Parathyroid adenoma (tissue), 2 donors: Measurements from ENCODE around the gene GNAS-AS1.

Source experiments
- H2AFZ ChIP-seq: fragments of 300-600 bp; sonication (generic); one replicate; pipeline ENCODE4 v1.7.0; 2017; ENCODE audit warnings: antibody characterized with exemption, mild to moderate bottlenecking
- H3K27ac ChIP-seq: fragments of 300-600 bp; sonication (generic); one replicate; pipeline ENCODE4 v1.7.0; 2017
- H3K27me3 ChIP-seq: fragments of 300-600 bp; sonication (generic); one replicate; pipeline ENCODE4 v1.7.0; 2017; ENCODE audit warnings: low read length; ENCODE audit not compliant: control insufficient read depth, insufficient read depth
- H3K36me3 ChIP-seq: fragments of 300-600 bp; sonication (generic); one replicate; pipeline ENCODE4 v1.7.0; 2017; ENCODE audit warnings: low read length; ENCODE audit not compliant: control insufficient read depth, insufficient read depth
- H3K4me1 ChIP-seq: fragments of 300-600 bp; sonication (generic); one replicate; pipeline ENCODE4 v1.7.0; 2017; ENCODE audit warnings: control low read depth
- H3K4me2 ChIP-seq: fragments of 300-600 bp; sonication (generic); one replicate; pipeline ENCODE4 v1.7.0; 2017; ENCODE audit warnings: low read length
- H3K4me3 ChIP-seq: fragments of 300-600 bp; sonication (generic); one replicate; pipeline ENCODE4 v1.7.0; 2017; ENCODE audit warnings: low read depth, low read length
- H3K79me2 ChIP-seq: fragments of 300-600 bp; sonication (generic); one replicate; pipeline ENCODE4 v1.7.0; 2017; ENCODE audit warnings: control low read depth
- H3K9ac ChIP-seq: fragments of 300-600 bp; sonication (generic); one replicate; pipeline ENCODE4 v1.7.0; 2017; ENCODE audit warnings: mild to moderate bottlenecking
- H3K9me3 ChIP-seq: fragments of 300-600 bp; sonication (generic); one replicate; pipeline ENCODE4 v1.7.0; 2017; ENCODE audit warnings: low read length; ENCODE audit not compliant: control insufficient read depth
- CTCF ChIP-seq: fragments of 300-600 bp; sonication (generic); IDR thresholded peaks from one replicate; pipeline ENCODE4 v1.7.0; 2017; ENCODE audit warnings: antibody characterized with exemption, mild to moderate bottlenecking
- donor health status: primary hyperparathyroidism.

The GNAS-AS1 gene

GRCh38 chr20:58840816-58841538 is 9.7 kb downstream of the GNAS-AS1 start:
- Histone ChIP-seq H3K9ac (no peak overlapping the region), H3K9me3 (no peaks in the 10 kb centered on the region), H3K4me2 (no peak overlapping the region), H3K4me3 (no peak overlapping the region), H3K79me2 (no peaks in the 10 kb centered on the region), H3K27ac (no peak overlapping the region), H3K27me3 (no peaks in the 10 kb centered on the region), H3K36me3 (no peaks in the 10 kb centered on the region), H2AFZ (no peak overlapping the region), H3K4me1 (no peaks in the 10 kb centered on the region)
- no peak for TF ChIP-seq CTCF

- H3K4me3 ChIP-seq = no peak overlapping the region
- H3K36me3 ChIP-seq = no peaks in the 10 kb centered on the region
- H3K9ac ChIP-seq = no peak overlapping the region
- no peak overlapping the region for H3K27ac ChIP-seq
- no peak overlapping the region for H3K4me2 ChIP-seq
- no peaks in the 10 kb centered on the region for H3K27me3 ChIP-seq
- TF ChIP-seq CTCF = no peak
- no peaks in the 10 kb centered on the region for H3K4me1 ChIP-seq
- no peaks in the 10 kb centered on the region for H3K79me2 ChIP-seq
- no peaks in the 10 kb centered on the region for H3K9me3 ChIP-seq
- no peak overlapping the region for H2AFZ ChIP-seq
Measured at GRCh38 chr20:58839991-58840747, 10.5 kb downstream of the GNAS-AS1 start.

GRCh38 chr20:58839474-58839874 is 11.2 kb downstream of the GNAS-AS1 start:
- no peaks in the 10 kb centered on the region for H3K27me3 ChIP-seq
- H3K27ac ChIP-seq = no peak overlapping the region
- no peaks in the 10 kb centered on the region for H3K79me2 ChIP-seq
- H3K4me2 ChIP-seq = no peak overlapping the region
- H3K9me3 ChIP-seq = no peaks in the 10 kb centered on the region
- no peaks in the 10 kb centered on the region for H3K36me3 ChIP-seq
- no peak overlapping the region for H2AFZ ChIP-seq
- no peak overlapping the region for H3K4me3 ChIP-seq
- H3K4me1 ChIP-seq = no peaks in the 10 kb centered on the region
- TF ChIP-seq CTCF = no peak
- H3K9ac ChIP-seq = no peak overlapping the region

GRCh38 chr20:58838174-58838573 is 12.5 kb downstream of the GNAS-AS1 start:
- no peak overlapping the region for H2AFZ ChIP-seq
- H3K27ac ChIP-seq = no peak overlapping the region

More at GRCh38 chr20:58838174-58838573, 12.5 kb downstream of the GNAS-AS1 start:
- H3K4me1 ChIP-seq = no peaks in the 10 kb centered on the region
- H3K4me3 ChIP-seq = no peak overlapping the region
- H3K9ac ChIP-seq = no peak overlapping the region
- TF ChIP-seq CTCF = no peak
- no peaks in the 10 kb centered on the region for H3K9me3 ChIP-seq
- H3K27me3 ChIP-seq = no peaks in the 10 kb centered on the region
- no peaks in the 10 kb centered on the region for H3K79me2 ChIP-seq
- H3K36me3 ChIP-seq = no peaks in the 10 kb centered on the region
- H3K4me2 ChIP-seq = no peak overlapping the region
